ENCODE results near the gene ANKRD29.

The ANKRD29 gene

DNA sequence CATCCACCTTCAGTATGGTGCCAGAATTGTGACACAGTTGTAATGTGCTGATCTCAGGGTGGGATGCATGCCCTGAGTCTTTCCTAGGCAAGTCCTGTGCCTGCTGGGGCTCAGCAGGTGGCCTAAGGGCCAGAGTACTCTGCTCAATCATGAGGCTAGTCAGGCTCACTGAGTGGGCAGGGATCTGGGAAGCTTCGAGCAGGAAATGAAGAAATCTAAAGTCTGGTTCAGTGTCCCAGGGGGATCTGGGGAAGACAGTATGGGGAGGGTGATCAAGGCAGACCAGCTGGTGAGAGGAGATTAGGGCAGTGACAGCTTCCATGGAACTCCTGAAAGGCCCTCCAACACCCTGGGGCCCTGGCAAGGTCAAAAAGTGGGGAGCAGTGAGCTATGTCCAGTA lies 8.9 kb upstream of the ANKRD29 start:
- H3K27me3 ChIP-seq (ENCODE audit: insufficient read depth, poor library complexity, severe bottlenecking), result no peaks in the 10 kb centered on the region
- TF ChIP-seq, protein P1, sequence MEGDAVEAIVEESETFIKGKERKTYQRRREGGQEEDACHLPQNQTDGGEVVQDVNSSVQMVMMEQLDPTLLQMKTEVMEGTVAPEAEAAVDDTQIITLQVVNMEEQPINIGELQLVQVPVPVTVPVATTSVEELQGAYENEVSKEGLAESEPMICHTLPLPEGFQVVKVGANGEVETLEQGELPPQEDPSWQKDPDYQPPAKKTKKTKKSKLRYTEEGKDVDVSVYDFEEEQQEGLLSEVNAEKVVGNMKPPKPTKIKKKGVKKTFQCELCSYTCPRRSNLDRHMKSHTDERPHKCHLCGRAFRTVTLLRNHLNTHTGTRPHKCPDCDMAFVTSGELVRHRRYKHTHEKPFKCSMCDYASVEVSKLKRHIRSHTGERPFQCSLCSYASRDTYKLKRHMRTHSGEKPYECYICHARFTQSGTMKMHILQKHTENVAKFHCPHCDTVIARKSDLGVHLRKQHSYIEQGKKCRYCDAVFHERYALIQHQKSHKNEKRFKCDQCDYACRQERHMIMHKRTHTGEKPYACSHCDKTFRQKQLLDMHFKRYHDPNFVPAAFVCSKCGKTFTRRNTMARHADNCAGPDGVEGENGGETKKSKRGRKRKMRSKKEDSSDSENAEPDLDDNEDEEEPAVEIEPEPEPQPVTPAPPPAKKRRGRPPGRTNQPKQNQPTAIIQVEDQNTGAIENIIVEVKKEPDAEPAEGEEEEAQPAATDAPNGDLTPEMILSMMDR (IDR thresholded peaks at IDR 0.05; ENCODE audit: poor library complexity, severe bottlenecking), result no peak
- no peak overlapping the region for H3K27ac ChIP-seq (ENCODE audit: poor library complexity, severe bottlenecking)
- no peaks in the 10 kb centered on the region for H3K9me3 ChIP-seq (ENCODE audit: severe bottlenecking)
- H3K4me1 ChIP-seq (ENCODE audit: insufficient read depth, poor library complexity, severe bottlenecking), result peaks cover 16% of the 10 kb centered on the region
- H3K36me3 ChIP-seq (ENCODE audit: low read depth), result no peaks in the 10 kb centered on the region
- no peak overlapping the region for H3K4me3 ChIP-seq (ENCODE audit: severe bottlenecking)
- ATAC-seq (ENCODE audit: low read depth) (no peak), DNase-seq (ENCODE audit: low spot score) (no peak)

DNA sequence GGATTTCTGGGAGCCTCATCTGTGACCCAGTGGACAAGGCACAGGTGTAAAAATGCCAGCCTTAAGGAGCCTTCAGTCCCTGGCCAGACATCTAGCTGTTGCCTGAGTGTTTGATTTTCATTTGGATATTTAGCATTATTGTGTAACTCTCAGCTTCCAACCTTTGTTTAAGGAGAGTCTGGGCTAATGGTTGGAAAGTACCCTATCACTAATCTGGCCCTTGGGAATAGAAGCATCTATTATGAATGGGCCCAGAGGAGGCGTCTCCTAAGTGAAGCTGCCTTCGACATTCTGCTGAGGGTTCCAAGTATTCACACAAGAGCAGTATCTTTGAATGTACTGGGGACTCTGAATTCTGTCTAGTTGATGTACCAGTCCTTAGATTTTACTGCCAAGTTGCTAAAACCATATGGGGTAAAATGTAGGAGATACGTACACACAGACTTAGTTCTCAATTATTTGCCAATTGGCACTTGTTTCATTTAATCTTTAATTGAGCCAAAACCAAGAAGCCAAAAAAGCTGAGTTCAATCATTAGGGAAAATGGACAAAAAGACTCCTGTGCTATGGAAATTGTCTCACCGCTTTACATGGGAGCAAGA lies 7.2 kb upstream of the ANKRD29 start:
- TF ChIP-seq, protein P1 (IDR thresholded peaks at IDR 0.05; ENCODE audit: poor library complexity, severe bottlenecking), result no peak
- Histone ChIP-seq H3K4me1 (ENCODE audit: insufficient read depth, poor library complexity, severe bottlenecking) (peaks cover 16% of the 10 kb centered on the region), H3K27me3 (ENCODE audit: insufficient read depth, poor library complexity, severe bottlenecking) (no peaks in the 10 kb centered on the region), H3K9me3 (ENCODE audit: severe bottlenecking) (no peaks in the 10 kb centered on the region), H3K27ac (ENCODE audit: poor library complexity, severe bottlenecking) (no peak overlapping the region), H3K4me3 (ENCODE audit: severe bottlenecking) (no peak overlapping the region), H3K36me3 (ENCODE audit: low read depth) (no peaks in the 10 kb centered on the region)
- DNase-seq (ENCODE audit: low spot score) (no peak), ATAC-seq (ENCODE audit: low read depth) (no peak)

DNA sequence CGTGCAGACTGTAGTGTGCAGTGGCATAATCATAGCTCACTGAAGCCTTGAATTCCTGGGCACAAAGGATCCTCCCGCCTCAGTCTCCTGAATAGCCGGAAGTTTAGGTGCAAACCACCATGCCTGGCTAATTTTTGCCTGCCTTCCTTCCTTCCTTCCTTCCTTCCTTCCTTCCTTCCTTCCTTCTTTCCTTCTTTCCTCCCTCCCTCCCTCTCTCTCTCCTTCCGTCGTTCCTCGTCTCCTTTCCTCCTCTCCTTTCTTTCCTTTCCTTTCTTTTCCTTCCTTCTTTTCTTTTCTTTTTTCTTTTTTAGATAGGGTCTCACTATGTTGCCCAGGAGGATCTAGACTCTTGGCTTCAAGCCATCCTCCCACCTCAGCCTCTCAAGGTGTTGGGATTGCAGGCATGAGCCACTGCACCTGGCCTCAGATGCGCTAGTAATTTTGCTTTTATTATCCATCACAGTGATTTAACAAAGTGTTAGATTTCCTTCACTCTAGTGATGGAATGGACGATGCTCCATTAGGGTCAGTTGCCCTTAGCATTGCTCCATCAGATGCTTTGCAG lies 6.6 kb upstream of the ANKRD29 start:
- Histone ChIP-seq H3K4me1 (ENCODE audit: insufficient read depth, poor library complexity, severe bottlenecking) (peaks cover 13% of the 10 kb centered on the region), H3K27ac (ENCODE audit: poor library complexity, severe bottlenecking) (no peak overlapping the region), H3K9me3 (ENCODE audit: severe bottlenecking) (no peaks in the 10 kb centered on the region), H3K4me3 (ENCODE audit: severe bottlenecking) (no peak overlapping the region), H3K27me3 (ENCODE audit: insufficient read depth, poor library complexity, severe bottlenecking) (no peaks in the 10 kb centered on the region), H3K36me3 (ENCODE audit: low read depth) (no peaks in the 10 kb centered on the region)
- DNase-seq (ENCODE audit: low spot score), result no peak
- TF ChIP-seq, protein P1 (IDR thresholded peaks at IDR 0.05; ENCODE audit: poor library complexity, severe bottlenecking), result no peak
- no peak for ATAC-seq (ENCODE audit: low read depth)

DNA sequence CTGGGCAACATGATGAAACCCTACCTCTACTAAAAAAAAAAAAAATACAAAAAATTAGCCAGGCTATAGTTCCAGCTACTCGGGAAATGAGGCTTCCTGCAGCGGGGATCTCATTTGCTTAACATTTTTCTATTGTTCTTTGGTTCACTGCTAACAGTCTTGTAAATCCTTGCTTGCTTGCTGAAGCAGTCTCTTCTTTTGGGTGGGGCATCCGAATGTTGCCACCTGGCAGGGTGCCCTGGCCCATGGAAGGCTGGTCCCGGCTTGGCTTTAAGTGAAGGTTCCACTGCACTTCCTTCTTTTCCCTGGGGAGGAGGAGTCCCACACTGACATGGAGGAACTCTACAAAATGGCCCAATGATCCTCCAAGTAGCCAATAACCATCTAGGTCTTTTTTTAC lies 6.0 kb upstream of the ANKRD29 start:
- Histone ChIP-seq H3K9me3 (ENCODE audit: severe bottlenecking) (no peaks in the 10 kb centered on the region), H3K27me3 (ENCODE audit: insufficient read depth, poor library complexity, severe bottlenecking) (no peaks in the 10 kb centered on the region), H3K27ac (ENCODE audit: poor library complexity, severe bottlenecking) (no peak overlapping the region), H3K4me3 (ENCODE audit: severe bottlenecking) (no peak overlapping the region), H3K4me1 (ENCODE audit: insufficient read depth, poor library complexity, severe bottlenecking) (peaks cover 8% of the 10 kb centered on the region), H3K36me3 (ENCODE audit: low read depth) (no peaks in the 10 kb centered on the region)
- no peak for DNase-seq (ENCODE audit: low spot score)
- TF ChIP-seq, protein P1 (IDR thresholded peaks at IDR 0.05; ENCODE audit: poor library complexity, severe bottlenecking), result no peak
- peak; percentile 29; the same call in 1 of the 3 replicates for ATAC-seq (ENCODE audit: low read depth)

DNA sequence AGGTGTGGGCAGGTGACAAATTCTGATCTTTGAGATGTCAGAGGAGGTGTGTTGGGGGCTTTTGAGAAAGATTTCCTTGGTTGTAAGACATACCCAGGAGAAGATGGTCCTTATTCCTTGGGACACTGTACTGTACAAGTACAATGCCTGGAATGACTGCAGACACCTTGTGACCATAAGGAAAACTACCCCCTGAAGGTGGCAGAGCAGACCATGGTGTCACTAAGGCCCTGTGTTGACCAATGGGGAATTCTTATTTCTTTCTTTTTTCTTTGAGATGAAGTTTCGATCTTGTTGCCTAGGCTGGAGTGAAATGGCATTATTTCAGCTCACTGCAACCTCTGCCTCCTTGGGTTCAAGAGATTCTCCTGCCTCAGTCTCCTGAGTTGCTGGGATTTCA lies 4.4 kb upstream of the ANKRD29 start:
- Histone ChIP-seq H3K4me1 (ENCODE audit: insufficient read depth, poor library complexity, severe bottlenecking) (peaks cover 6% of the 10 kb centered on the region), H3K27ac (ENCODE audit: poor library complexity, severe bottlenecking) (no peak overlapping the region), H3K9me3 (ENCODE audit: severe bottlenecking) (no peaks in the 10 kb centered on the region), H3K36me3 (ENCODE audit: low read depth) (no peaks in the 10 kb centered on the region), H3K4me3 (ENCODE audit: severe bottlenecking) (no peak overlapping the region), H3K27me3 (ENCODE audit: insufficient read depth, poor library complexity, severe bottlenecking) (no peaks in the 10 kb centered on the region)
- DNase-seq (ENCODE audit: low spot score), result no peak
- ATAC-seq (ENCODE audit: low read depth), result no peak
- TF ChIP-seq, protein P1 (IDR thresholded peaks at IDR 0.05; ENCODE audit: poor library complexity, severe bottlenecking), result peak; percentile 23

Data from RWPE2 (cell line).